Omental fat pad (tissue), 4 donors: ENCODE results near the gene PACRG. TPM values are rescaled to one million over a fixed set of nuclear protein-coding genes. Genes with fewer than 3 reads are reported as not detected.

Experiments used
- ATAC-seq: fragments of 150-250 bp; one replicate; pipeline ENCODE4 v1.9.1; 2016; ENCODE audit warnings: mild to moderate bottlenecking, moderate library complexity; ENCODE audit not compliant: low FRiP score
- DNase-seq: peaks from one replicate; pipeline ENCODE4 v3.0.0-alpha.2; 2019; ENCODE audit warnings: low spot score
- CTCF ChIP-seq, 3 donors: fragments of 450-650 bp; IDR thresholded peaks; one replicate each; pipeline ENCODE4 v1.5.1; 2016 to 2017; ENCODE audit warnings: antibody characterized with exemption in 3 of 3, mild to moderate bottlenecking in 3 of 3, moderate library complexity in 2 of 3
- total RNA-seq, 4 donors: library from RNA; depleted of rRNA; stranded (reverse); fragments of >200 nt; gene quantifications; one replicate each; pipeline ENCODE4 v1.1.0, GENCODE V29; 2016

Gene PACRG
- total RNA-seq, 4 donors from 2014 or later = 0.48 to 2.5 (median 1.3) TPM; not detected in 1

GRCh38 chr6:163343609-163344008 lies 615.8 kb downstream of the PACRG start:
- ATAC-seq = no peak
- no peak for DNase-seq
- no peak for TF ChIP-seq CTCF (IDR thresholded peaks at IDR 0.05)

- DNase-seq (no peak), ATAC-seq (no peak)
- TF ChIP-seq CTCF (IDR thresholded peaks at IDR 0.05) = no peak
Observed at GRCh38 chr6:163344411-163344810, 616.6 kb downstream of the PACRG start.

GRCh38 chr6:163345931-163346330 lies 618.2 kb downstream of the PACRG start:
- DNase-seq (no peak), ATAC-seq (no peak)
- no peak for TF ChIP-seq CTCF (IDR thresholded peaks at IDR 0.05)

GRCh38 chr6:163346497-163346961 lies 618.8 kb downstream of the PACRG start:
- DNase-seq (no peak), ATAC-seq (no peak)
- no peak for TF ChIP-seq CTCF (IDR thresholded peaks at IDR 0.05)

GRCh38 chr6:163347021-163347446 lies 619.3 kb downstream of the PACRG start:
- no peak for DNase-seq
- ATAC-seq = no peak
- TF ChIP-seq CTCF (IDR thresholded peaks at IDR 0.05) = no peak

GRCh38 chr6:163348789-163349680 lies 621.3 kb downstream of the PACRG start:
- no peak for TF ChIP-seq CTCF (IDR thresholded peaks at IDR 0.05)
- ATAC-seq = no peak
- DNase-seq = no peak

GRCh38 chr6:163349696-163350095 lies 621.9 kb downstream of the PACRG start:
- DNase-seq (no peak), ATAC-seq (no peak)

More at GRCh38 chr6:163349696-163350095, 621.9 kb downstream of the PACRG start:
- no peak for TF ChIP-seq CTCF (IDR thresholded peaks at IDR 0.05)
